Measurements from ENCODE around the gene CABYR.

CABYR gene

DNA sequence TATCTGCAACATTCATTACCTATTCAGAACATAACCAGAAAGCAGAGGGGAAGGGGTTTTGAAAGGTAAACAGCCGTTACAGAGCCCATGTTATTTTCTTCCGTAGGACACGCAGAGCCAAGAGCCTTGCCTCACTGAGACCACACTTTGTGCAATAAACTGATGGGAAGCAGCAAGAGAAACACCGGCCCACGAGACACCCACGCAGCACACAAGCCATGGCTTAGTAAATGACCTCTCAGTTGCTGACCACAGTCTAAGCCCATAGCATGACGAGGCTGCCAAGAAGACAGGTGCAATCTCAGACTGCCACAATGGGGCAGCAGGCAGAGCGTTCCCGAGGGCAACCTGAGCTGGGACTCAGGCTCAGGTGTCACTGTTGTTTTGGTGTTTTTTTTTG lies 59.6 kb downstream of the CABYR start:
- H3F3A ChIP-seq (ENCODE audit: insufficient read depth, low read length): peaks cover 20% of the 10 kb centered on the region
- no peaks in the 10 kb centered on the region for H3K36me3 ChIP-seq (replicated peaks; ENCODE audit: insufficient read depth, low read length)
- H4K20me1 ChIP-seq (ENCODE audit: insufficient read depth, low read length): no peaks in the 10 kb centered on the region
- no peak overlapping the region for H3K9ac ChIP-seq (ENCODE audit: low read length)
- H3K9me2 ChIP-seq (replicated peaks; ENCODE audit: insufficient read depth, low read length): no peaks in the 10 kb centered on the region
- no peak for DNase-seq
- peaks cover 36% of the 10 kb centered on the region for H3K4me1 ChIP-seq (ENCODE audit: low read length)
- no peak overlapping the region for H3K4me2 ChIP-seq (ENCODE audit: low read depth, low read length)
- TF ChIP-seq EZH2phosphoT487 (IDR thresholded peaks at IDR 0.05; ENCODE audit: low read length) (no peak), EZH2 (optimal IDR thresholded peaks at IDR 0.05; ENCODE audit: low read depth, low read length) (no peak)
- TF ChIP-seq, protein P1, sequence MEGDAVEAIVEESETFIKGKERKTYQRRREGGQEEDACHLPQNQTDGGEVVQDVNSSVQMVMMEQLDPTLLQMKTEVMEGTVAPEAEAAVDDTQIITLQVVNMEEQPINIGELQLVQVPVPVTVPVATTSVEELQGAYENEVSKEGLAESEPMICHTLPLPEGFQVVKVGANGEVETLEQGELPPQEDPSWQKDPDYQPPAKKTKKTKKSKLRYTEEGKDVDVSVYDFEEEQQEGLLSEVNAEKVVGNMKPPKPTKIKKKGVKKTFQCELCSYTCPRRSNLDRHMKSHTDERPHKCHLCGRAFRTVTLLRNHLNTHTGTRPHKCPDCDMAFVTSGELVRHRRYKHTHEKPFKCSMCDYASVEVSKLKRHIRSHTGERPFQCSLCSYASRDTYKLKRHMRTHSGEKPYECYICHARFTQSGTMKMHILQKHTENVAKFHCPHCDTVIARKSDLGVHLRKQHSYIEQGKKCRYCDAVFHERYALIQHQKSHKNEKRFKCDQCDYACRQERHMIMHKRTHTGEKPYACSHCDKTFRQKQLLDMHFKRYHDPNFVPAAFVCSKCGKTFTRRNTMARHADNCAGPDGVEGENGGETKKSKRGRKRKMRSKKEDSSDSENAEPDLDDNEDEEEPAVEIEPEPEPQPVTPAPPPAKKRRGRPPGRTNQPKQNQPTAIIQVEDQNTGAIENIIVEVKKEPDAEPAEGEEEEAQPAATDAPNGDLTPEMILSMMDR (IDR thresholded peaks at IDR 0.05; ENCODE audit: low read length): no peak
- H3K27me3 ChIP-seq (replicated peaks; ENCODE audit: insufficient read depth, low read length): no peaks in the 10 kb centered on the region
- H2AFZ ChIP-seq (ENCODE audit: low read length): no peak overlapping the region
- no peaks in the 10 kb centered on the region for H3K9me3 ChIP-seq (replicated peaks; ENCODE audit: insufficient read depth, low read length)
- no peak overlapping the region for H3K27ac ChIP-seq (ENCODE audit: low read length)
- no peak overlapping the region for H3K4me3 ChIP-seq (ENCODE audit: low read length)
- H3K79me2 ChIP-seq (ENCODE audit: low read length): peaks cover 7% of the 10 kb centered on the region; the same call in 1 of the 2 replicates

DNA sequence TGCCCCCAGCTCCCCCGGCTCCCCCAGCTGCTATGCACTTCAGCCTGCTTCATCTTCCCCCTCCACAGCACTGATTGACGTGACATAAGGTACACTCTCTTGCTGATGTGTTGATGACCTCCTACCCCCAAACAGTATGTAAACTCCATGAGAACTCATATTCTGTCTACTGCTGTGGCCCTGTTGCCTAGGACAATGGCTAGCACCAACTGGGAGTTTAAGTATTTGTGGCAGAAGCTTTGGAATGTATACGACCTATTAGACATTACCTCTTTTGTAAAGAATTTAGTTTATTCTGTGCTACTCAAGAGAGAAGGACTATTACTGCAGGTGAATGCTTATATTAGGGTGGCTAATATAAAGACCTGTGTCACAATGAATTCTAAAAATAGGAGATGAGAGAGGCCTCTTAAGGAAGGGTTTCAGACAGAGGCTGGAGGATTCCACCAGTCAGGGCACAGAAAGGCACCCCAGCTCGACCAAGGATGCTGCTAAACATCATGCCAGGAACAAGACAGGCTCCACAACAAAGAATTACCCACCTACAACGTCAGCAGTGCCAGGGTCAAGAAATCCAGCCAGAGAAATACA lies 60.6 kb downstream of the CABYR start:
- H3K9ac ChIP-seq (ENCODE audit: low read length): no peak overlapping the region
- H3K27ac ChIP-seq (ENCODE audit: low read length): no peak overlapping the region
- no peaks in the 10 kb centered on the region for H3K27me3 ChIP-seq (replicated peaks; ENCODE audit: insufficient read depth, low read length)
- H2AFZ ChIP-seq (ENCODE audit: low read length): no peak overlapping the region
- no peak for DNase-seq
- no peaks in the 10 kb centered on the region for H3K9me2 ChIP-seq (replicated peaks; ENCODE audit: insufficient read depth, low read length)
- H4K20me1 ChIP-seq (ENCODE audit: insufficient read depth, low read length): no peaks in the 10 kb centered on the region
- peaks cover 20% of the 10 kb centered on the region for H3F3A ChIP-seq (ENCODE audit: insufficient read depth, low read length)
- 0 out of 2 replicates have a peak overlapping the region, but pooled peaks have one; percentile 17 for H3K4me2 ChIP-seq (ENCODE audit: low read depth, low read length)
- H3K79me2 ChIP-seq (ENCODE audit: low read length): peaks cover 7% of the 10 kb centered on the region; the same call in 1 of the 2 replicates
- H3K9me3 ChIP-seq (replicated peaks; ENCODE audit: insufficient read depth, low read length): no peaks in the 10 kb centered on the region
- H3K4me1 ChIP-seq (ENCODE audit: low read length): peaks cover 29% of the 10 kb centered on the region
- no peak overlapping the region for H3K4me3 ChIP-seq (ENCODE audit: low read length)
- TF ChIP-seq EZH2 (optimal IDR thresholded peaks at IDR 0.05; ENCODE audit: low read depth, low read length) (no peak), EZH2phosphoT487 (IDR thresholded peaks at IDR 0.05; ENCODE audit: low read length) (no peak)
- TF ChIP-seq, protein P1 (IDR thresholded peaks at IDR 0.05; ENCODE audit: low read length): no peak
- no peaks in the 10 kb centered on the region for H3K36me3 ChIP-seq (replicated peaks; ENCODE audit: insufficient read depth, low read length)

DNA sequence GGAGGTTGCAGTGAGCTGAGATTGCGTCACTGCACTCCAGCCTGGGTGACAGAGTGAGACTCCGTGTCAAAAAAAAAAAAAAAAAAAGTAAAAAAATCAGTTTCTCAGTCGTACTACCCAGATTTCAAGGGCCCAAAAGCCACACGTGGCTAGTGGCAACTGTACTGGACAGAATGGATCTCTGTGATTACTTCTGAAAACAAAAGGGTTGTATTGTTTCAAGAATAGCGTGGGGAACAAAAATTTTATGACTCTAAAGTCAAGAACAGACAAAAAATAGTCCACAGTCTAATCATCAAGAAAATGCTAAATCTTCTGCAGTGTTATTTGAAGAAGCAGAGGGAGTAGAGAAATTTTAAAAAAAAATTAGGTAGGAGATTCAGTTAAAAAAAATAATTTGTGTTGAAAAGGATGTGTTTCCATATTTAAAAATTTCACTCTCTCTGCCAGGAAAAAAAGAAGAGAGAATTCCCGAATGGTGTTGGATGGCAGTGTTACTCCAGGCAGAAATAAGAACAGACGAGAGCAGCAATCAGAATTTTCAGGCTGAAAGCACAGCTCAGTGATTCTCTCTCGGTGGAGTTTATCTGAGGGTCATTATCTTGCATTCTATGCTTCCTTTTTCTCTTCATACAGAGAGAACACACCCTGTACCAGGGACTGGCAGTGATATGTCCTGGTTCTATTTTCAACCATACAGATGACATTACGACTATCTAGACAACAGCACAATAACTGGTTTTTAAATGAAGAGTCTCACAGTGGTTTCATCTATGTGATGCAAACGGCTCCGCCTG lies 61.8 kb downstream of the CABYR start:
- Histone ChIP-seq H3K27ac (ENCODE audit: low read length) (no peak overlapping the region), H3K27me3 (replicated peaks; ENCODE audit: insufficient read depth, low read length) (no peaks in the 10 kb centered on the region), H3K36me3 (replicated peaks; ENCODE audit: insufficient read depth, low read length) (no peaks in the 10 kb centered on the region), H3K9me3 (replicated peaks; ENCODE audit: insufficient read depth, low read length) (no peaks in the 10 kb centered on the region), H3K79me2 (ENCODE audit: low read length) (peaks cover 7% of the 10 kb centered on the region; the same call in 1 of the 2 replicates), H3K4me2 (ENCODE audit: low read depth, low read length) (no peak overlapping the region), H3K9me2 (replicated peaks; ENCODE audit: insufficient read depth, low read length) (no peaks in the 10 kb centered on the region), H2AFZ (ENCODE audit: low read length) (no peak overlapping the region), H3K9ac (ENCODE audit: low read length) (no peak overlapping the region), H3K4me3 (ENCODE audit: low read length) (no peak overlapping the region), H3K4me1 (ENCODE audit: low read length) (peaks cover 18% of the 10 kb centered on the region), H4K20me1 (ENCODE audit: insufficient read depth, low read length) (no peaks in the 10 kb centered on the region), H3F3A (ENCODE audit: insufficient read depth, low read length) (peaks cover 13% of the 10 kb centered on the region)
- TF ChIP-seq EZH2phosphoT487 (IDR thresholded peaks at IDR 0.05; ENCODE audit: low read length) (no peak), EZH2 (optimal IDR thresholded peaks at IDR 0.05; ENCODE audit: low read depth, low read length) (no peak)
- TF ChIP-seq, protein P1 (IDR thresholded peaks at IDR 0.05; ENCODE audit: low read length): no peak
- no peak for DNase-seq

Data from MM.1S (cell line).